NB4 (cell line): ENCODE measurements around the gene SAMD14.

Source experiments
- DNase-seq: peaks from one replicate; pipeline ENCODE4 v3.0.0; 2010; ENCODE audit warnings: low read depth
- H3K4me3 ChIP-seq: one replicate; pipeline ENCODE4 v1.5.1; 2011; ENCODE audit warnings: mild to moderate bottlenecking, low read depth, low read length, moderate library complexity
- MYC ChIP-seq: IDR thresholded peaks from 2 replicates; pipeline ENCODE4 v1.6.1; 2011; ENCODE audit warnings: low read depth, low read length
- POLR2A ChIP-seq: IDR thresholded peaks from 2 replicates; pipeline ENCODE4 v1.6.1; 2011; ENCODE audit warnings: mild to moderate bottlenecking; ENCODE audit not compliant: insufficient read length; ENCODE audit errors: extremely low read depth
- TF ChIP-seq, protein P1 (sequence below): IDR thresholded peaks from one replicate; pipeline ENCODE4 v1.5.1; 2012; ENCODE audit warnings: low read depth, low read length
- TF ChIP-seq, protein P2 (sequence below): IDR thresholded peaks from 2 replicates; pipeline ENCODE4 v1.6.1; 2011; ENCODE audit warnings: low read depth, low read length

The SAMD14 gene

DNA sequence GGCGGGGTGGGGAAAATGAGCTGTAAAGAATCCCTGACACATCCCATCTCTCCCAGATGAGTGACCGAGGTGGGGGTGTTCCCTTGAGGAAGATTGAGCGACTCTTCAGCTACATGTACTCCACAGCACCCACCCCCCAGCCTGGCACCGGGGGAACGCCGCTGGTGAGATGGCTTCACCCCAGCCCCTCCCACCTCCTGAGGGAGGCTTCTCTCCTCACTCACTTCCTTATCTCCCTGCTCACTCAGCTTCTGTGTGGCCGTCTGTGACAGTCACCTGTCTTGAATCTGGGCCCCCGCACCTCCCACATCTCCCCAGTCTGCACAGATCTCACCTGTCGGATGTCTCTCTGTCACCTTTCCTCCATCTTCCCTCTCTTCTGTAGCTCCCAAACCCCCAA lies 21.4 kb downstream of the SAMD14 start:
- no peak for DNase-seq
- TF ChIP-seq MYC (no peak), POLR2A (no peak)
- TF ChIP-seq, protein P1, sequence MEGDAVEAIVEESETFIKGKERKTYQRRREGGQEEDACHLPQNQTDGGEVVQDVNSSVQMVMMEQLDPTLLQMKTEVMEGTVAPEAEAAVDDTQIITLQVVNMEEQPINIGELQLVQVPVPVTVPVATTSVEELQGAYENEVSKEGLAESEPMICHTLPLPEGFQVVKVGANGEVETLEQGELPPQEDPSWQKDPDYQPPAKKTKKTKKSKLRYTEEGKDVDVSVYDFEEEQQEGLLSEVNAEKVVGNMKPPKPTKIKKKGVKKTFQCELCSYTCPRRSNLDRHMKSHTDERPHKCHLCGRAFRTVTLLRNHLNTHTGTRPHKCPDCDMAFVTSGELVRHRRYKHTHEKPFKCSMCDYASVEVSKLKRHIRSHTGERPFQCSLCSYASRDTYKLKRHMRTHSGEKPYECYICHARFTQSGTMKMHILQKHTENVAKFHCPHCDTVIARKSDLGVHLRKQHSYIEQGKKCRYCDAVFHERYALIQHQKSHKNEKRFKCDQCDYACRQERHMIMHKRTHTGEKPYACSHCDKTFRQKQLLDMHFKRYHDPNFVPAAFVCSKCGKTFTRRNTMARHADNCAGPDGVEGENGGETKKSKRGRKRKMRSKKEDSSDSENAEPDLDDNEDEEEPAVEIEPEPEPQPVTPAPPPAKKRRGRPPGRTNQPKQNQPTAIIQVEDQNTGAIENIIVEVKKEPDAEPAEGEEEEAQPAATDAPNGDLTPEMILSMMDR: no peak
- TF ChIP-seq, protein P2, sequence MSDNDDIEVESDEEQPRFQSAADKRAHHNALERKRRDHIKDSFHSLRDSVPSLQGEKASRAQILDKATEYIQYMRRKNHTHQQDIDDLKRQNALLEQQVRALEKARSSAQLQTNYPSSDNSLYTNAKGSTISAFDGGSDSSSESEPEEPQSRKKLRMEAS: no peak
- H3K4me3 ChIP-seq: no peak overlapping the region

DNA sequence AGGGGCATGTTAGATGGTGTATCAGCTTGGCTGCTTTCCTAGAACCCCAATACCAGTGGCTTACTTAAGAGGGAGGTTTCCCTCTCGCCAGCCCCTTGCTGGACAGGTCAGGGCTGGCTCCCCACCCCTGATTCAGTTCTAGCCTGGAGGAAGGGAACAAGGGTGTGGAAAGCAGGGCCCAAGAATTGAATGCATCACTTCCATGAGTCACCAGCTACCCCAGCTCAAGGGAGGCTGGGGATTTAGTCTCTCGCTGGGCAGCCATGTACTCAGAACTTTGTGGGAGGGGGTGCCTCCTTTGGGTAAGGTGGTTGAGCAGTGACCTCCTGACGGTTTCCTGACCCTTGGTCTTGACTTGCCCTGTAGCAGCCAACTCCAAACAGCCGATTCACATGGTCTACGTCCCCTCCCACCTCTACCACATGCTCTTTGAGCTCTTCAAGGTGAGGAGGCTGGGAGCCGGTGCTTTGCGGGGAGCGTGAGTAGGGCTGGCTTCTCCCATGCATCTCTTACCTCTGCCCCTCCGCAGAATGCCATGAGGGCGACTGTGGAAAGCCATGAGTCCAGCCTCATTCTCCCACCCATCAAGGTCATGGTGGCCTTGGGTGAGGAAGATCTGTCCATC lies 22.1 kb downstream of the SAMD14 start:
- TF ChIP-seq, protein P2: no peak
- TF ChIP-seq POLR2A: no peak
- no peak for TF ChIP-seq MYC
- TF ChIP-seq, protein P1: no peak
- DNase-seq: no peak
- H3K4me3 ChIP-seq: no peak overlapping the region

DNA sequence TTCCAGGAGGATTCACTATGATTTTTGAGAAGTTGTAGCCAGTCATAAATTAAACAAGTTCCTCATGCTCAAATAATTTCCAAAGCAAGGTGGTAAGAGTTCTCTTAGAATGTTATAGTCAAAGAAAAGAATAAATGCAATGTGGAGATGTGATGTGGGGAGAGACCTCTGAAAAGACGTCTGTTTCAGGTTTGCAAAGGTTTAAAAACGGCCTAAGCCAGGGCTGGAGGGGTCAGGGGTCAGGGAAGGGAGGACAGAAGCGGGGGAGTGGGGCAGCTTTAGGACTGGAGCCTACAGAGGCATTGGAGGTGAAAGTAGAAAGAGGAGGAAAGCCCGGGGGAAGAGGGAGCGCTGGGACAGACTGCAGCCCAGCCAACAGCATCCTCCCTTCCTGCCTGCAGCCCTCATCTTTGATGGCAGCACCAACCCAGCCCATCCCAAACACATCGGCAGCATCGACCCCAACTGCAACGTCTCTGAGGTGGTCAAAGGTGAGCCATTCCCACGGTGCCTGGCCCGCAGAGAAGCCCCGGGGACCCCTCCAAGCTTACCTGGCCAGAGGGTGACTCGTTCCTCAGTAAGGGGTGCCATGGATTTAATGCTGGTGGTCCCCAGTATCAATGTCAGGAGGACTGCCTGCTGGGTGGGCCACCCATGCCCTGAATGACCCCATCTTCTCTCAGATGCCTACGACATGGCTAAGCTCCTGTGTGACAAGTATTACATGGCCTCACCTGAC lies 23.4 kb downstream of the SAMD14 start:
- H3K4me3 ChIP-seq: no peak overlapping the region
- TF ChIP-seq, protein P1: no peak
- DNase-seq: no peak

DNA sequence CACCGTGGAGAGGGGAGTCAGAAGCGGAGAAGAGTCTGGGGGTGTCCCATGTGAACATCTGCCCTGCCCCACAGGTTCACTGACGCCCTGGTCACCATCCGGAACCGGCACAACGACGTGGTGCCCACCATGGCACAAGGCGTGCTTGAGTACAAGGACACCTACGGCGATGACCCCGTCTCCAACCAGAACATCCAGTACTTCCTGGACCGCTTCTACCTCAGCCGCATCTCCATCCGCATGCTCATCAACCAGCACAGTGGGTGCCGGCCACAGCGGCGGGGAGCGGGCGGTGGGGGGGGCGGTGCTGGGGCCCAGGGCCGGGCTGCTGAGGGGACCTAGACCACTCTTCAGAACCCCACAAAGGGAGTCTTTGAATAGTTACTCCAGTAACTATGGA lies 24.1 kb downstream of the SAMD14 start:
- H3K4me3 ChIP-seq: no peak overlapping the region
- TF ChIP-seq, protein P2: no peak
- no peak for DNase-seq

DNA sequence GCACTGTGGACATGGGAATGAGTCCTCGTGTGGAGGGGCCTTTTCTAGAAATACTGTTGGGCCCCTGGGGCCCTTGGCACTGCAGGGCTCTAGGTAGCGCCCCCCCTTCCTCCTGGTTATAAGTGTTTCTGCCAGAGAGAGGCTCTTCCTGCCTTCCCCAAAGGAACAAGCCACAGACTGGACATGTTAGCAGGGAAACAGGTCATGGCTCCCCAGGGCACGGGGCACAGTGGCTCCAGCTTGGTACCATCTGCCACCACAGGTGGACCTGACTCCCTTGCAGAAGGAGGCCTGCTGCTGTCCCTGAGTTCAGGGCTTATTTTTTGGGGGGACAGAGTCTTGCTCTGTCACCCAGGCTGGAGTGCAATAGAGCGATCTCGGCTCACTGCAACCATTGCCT lies 26.0 kb downstream of the SAMD14 start:
- TF ChIP-seq MYC (no peak), POLR2A (no peak)
- TF ChIP-seq, protein P1: no peak
- TF ChIP-seq, protein P2: no peak

DNA sequence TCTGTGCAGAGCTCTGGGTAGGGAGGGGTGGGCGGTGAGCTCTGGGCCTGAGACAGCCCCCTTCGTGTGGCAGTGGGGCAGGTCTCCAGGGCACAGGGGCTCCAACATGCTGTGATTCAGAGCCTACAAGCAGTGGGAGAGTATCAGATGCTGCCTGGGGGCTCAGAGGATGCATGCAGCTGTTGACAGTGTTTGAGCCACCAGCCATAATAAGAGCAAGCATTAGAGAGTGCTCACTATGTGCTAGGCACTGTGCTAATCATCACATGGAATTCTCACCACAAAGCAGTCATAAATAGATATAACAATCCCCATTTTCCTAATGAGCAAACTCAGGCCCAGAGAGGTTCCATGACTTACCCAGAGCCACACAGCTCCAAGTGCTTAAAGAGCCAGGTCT lies 26.7 kb downstream of the SAMD14 start:
- no peak for DNase-seq
- TF ChIP-seq, protein P2: no peak
- TF ChIP-seq, protein P1: no peak
- TF ChIP-seq MYC (no peak), POLR2A (no peak)

More for the DNA sequence above, 26.0 kb downstream of the SAMD14 start:
- DNase-seq: no peak
- no peak overlapping the region for H3K4me3 ChIP-seq

More for the DNA sequence above, 26.7 kb downstream of the SAMD14 start:
- no peak overlapping the region for H3K4me3 ChIP-seq
